PC-3 (cell line): ENCODE measurements around the gene PHKB.

Experiments
- CTCF ChIP-seq: fragments of 300-600 bp; sonication (generic); conservative IDR thresholded peaks from 2 replicates; pipeline ENCODE4 v1.5.1; 2017; ENCODE audit warnings: antibody characterized with exemption, low read depth, mild to moderate bottlenecking, low read length
- EZH2 ChIP-seq: fragments of 300-600 bp; sonication (generic); IDR thresholded peaks from one replicate; pipeline ENCODE4 v1.6.1; 2017; ENCODE audit warnings: antibody characterized with exemption, mild to moderate bottlenecking, low read length; ENCODE audit not compliant: unreplicated experiment
- EZH2phosphoT487 ChIP-seq: fragments of 300-600 bp; sonication (generic); IDR thresholded peaks from 2 replicates; pipeline ENCODE4 v1.6.1; 2018; ENCODE audit warnings: mild to moderate bottlenecking, antibody characterized with exemption, low read length, borderline replicate concordance

DNA sequence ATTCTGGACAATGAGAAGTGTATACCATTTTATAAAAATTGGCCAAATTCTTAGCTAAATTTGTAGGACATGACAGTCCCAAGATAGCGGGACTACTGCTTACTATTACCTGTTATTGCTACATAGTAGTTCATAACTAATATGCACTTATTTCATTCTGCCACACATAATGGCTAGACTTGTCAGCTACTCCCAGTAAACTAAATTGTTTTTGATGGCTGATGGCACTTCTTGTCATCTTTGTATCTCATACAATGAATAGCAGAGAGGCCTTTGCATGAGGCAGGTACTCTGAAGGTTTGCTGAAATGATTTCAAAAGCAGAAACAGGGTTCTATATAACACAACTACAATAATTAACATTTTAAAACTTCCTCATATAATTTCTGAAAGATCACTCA lies 44.3 kb upstream of the PHKB start:
- TF ChIP-seq EZH2 (no peak), CTCF (no peak), EZH2phosphoT487 (no peak)
